Measurements from ENCODE around the gene ITIH3.
A peak's percentile ranks its signal among the peaks of the same experiment; 100 is the strongest.

DNA sequence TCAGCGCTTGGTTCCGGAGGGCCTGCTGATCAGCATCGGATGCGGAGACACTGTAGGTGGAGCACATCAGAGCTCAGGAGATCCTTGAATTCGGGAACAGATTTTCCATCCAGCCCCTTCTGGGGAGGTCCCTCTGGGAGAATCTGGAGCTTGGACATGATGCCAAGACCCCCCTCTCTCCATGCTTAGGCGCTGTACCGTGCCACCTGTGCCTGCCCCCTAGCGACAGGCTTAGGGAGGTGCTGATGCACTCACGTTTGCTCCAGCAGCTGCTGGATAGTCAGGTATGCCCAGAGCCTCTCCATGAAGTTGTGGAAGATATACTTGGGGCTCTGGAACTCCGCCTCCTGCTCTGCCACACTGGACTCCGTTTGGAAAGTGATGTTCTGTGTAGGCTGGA, 26.1 kb downstream of the ITIH3 start:
- TF ChIP-seq, protein P1, sequence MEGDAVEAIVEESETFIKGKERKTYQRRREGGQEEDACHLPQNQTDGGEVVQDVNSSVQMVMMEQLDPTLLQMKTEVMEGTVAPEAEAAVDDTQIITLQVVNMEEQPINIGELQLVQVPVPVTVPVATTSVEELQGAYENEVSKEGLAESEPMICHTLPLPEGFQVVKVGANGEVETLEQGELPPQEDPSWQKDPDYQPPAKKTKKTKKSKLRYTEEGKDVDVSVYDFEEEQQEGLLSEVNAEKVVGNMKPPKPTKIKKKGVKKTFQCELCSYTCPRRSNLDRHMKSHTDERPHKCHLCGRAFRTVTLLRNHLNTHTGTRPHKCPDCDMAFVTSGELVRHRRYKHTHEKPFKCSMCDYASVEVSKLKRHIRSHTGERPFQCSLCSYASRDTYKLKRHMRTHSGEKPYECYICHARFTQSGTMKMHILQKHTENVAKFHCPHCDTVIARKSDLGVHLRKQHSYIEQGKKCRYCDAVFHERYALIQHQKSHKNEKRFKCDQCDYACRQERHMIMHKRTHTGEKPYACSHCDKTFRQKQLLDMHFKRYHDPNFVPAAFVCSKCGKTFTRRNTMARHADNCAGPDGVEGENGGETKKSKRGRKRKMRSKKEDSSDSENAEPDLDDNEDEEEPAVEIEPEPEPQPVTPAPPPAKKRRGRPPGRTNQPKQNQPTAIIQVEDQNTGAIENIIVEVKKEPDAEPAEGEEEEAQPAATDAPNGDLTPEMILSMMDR (IDR thresholded peaks at IDR 0.05), result peak in 4 of 6 experiments; percentile 9 to 32 (median 21)
- TF ChIP-seq POLR2A (IDR thresholded peaks at IDR 0.05), result no peak
